Inflammatory macrophage treated with lipopolysaccharide for 4 hours (primary cell): ENCODE measurements around the gene C1QTNF1.
"Not testable (repeated sequence)": the region's sequence is repeated elsewhere in the genome, so short reads cannot be mapped to it uniquely, and the experiment has no call there.

Source experiments
- DNase-seq: peaks from one replicate; pipeline ENCODE4 v3.0.0-alpha.2; 2020

C1QTNF1 gene

GRCh38 chr17:79006794-79007503 is 17.0 kb upstream of the C1QTNF1 start:
- no peak for DNase-seq

- DNase-seq = no peak
Measured at GRCh38 chr17:79007504-79008381, 16.2 kb upstream of the C1QTNF1 start.

GRCh38 chr17:79008666-79009387 is 15.1 kb upstream of the C1QTNF1 start:
- DNase-seq = no peak

- peak; percentile 90 for DNase-seq
Measured at GRCh38 chr17:79009397-79010303, 14.3 kb upstream of the C1QTNF1 start, which contains the start of gene CANT1. Gene CANT1, minus strand, starts transcription at chr17:79009764. Its CDS starts 12,142 bp downstream, at chr17:78997622.

- no peak for DNase-seq
Measured at GRCh38 chr17:79010304-79010646, 13.7 kb upstream of the C1QTNF1 start.

- no peak for DNase-seq
Measured at GRCh38 chr17:79011451-79012147, 12.4 kb upstream of the C1QTNF1 start.

GRCh38 chr17:79012563-79013134 is 11.3 kb upstream of the C1QTNF1 start:
- DNase-seq = no peak

- DNase-seq = no peak
Measured at GRCh38 chr17:79014158-79014758, 9.7 kb upstream of the C1QTNF1 start.

GRCh38 chr17:79017546-79018369 is 6.2 kb upstream of the C1QTNF1 start:
- DNase-seq = no peak

GRCh38 chr17:79018370-79018695 is 5.6 kb upstream of the C1QTNF1 start:
- DNase-seq = no peak

GRCh38 chr17:79019261-79019631 is 4.7 kb upstream of the C1QTNF1 start:
- no peak for DNase-seq

- peak; percentile 80 for DNase-seq
Measured at GRCh38 chr17:79019632-79020584, 4.1 kb upstream of the C1QTNF1 start.

- no peak for DNase-seq
Measured at GRCh38 chr17:79020631-79021301, 3.2 kb upstream of the C1QTNF1 start.

- DNase-seq = not testable (repeated sequence)
Measured at GRCh38 chr17:79021929-79022328, 2.0 kb upstream of the C1QTNF1 start.

GRCh38 chr17:79022507-79022991 is 1.4 kb upstream of the C1QTNF1 start:
- DNase-seq = no peak

GRCh38 chr17:79023180-79023705 is 726 bp upstream of the C1QTNF1 start:
- DNase-seq = no peak

- no peak for DNase-seq
Measured at GRCh38 chr17:79024901-79025737, 1.1 kb downstream of the C1QTNF1 start.
